Type B pancreatic cell (in vitro differentiated cells): ENCODE measurements around the gene RNF180. TPM values are rescaled to one million over a fixed set of nuclear protein-coding genes. Genes with fewer than 3 reads are reported as not detected.

Experiments
- DNase-seq: peaks from one replicate; pipeline ENCODE4 v3.0.0; 2021; ENCODE audit warnings: mixed read lengths; ENCODE audit not compliant: unreplicated experiment; ENCODE audit errors: extremely low spot score
- H3K27ac Mint-ChIP-seq: 2 replicates; pipeline ENCODE4 v1.8.0; 2021; ENCODE audit warnings: mild to moderate bottlenecking, mixed read lengths
- H3K27me3 Mint-ChIP-seq: 2 replicates; pipeline ENCODE4 v1.8.0; 2021; ENCODE audit warnings: mixed read lengths
- H3K36me3 Mint-ChIP-seq: 2 replicates; pipeline ENCODE4 v1.8.0; 2021; ENCODE audit warnings: mixed read lengths
- H3K4me1 Mint-ChIP-seq: one replicate; pipeline ENCODE4 v1.8.0; 2021; ENCODE audit warnings: mixed read lengths; ENCODE audit not compliant: unreplicated experiment
- H3K4me3 Mint-ChIP-seq: 2 replicates; pipeline ENCODE4 v1.8.0; 2021; ENCODE audit warnings: mild to moderate bottlenecking, mixed read lengths
- H3K9me3 Mint-ChIP-seq: 2 replicates; pipeline ENCODE4 v1.8.0; 2021; ENCODE audit warnings: mixed read lengths
- CTCF ChIP-seq: fragments of 200-600 bp; sonication (generic); conservative IDR thresholded peaks from 2 replicates; pipeline ENCODE4 v1.5.0; 2021; ENCODE audit warnings: antibody characterized with exemption, mild to moderate bottlenecking
- total RNA-seq: library from RNA; stranded (reverse); gene quantifications from 2 replicates; pipeline ENCODE4 v1.2.1, GENCODE V29; 2021; ENCODE audit warnings: low replicate concordance

Gene RNF180
- total RNA-seq, 1 donor from 2014 or later: 3.9 TPM

GRCh38 chr5:64301566-64301965 lies 135.9 kb downstream of the RNF180 start:
- Mint-ChIP-seq H3K27me3 (no peaks in the 10 kb centered on the region), H3K9me3 (no peaks in the 10 kb centered on the region), H3K27ac (no peak overlapping the region), H3K4me1 (no peaks in the 10 kb centered on the region), H3K4me3 (no peak overlapping the region), H3K36me3 (no peaks in the 10 kb centered on the region)
- no peak for DNase-seq
- no peak for TF ChIP-seq CTCF

GRCh38 chr5:64308135-64308534 lies 142.5 kb downstream of the RNF180 start:
- Mint-ChIP-seq H3K27me3 (no peaks in the 10 kb centered on the region), H3K9me3 (no peaks in the 10 kb centered on the region), H3K36me3 (no peaks in the 10 kb centered on the region), H3K4me3 (no peak overlapping the region), H3K27ac (no peak overlapping the region), H3K4me1 (no peaks in the 10 kb centered on the region)
- DNase-seq: no peak
- TF ChIP-seq CTCF: no peak

- Mint-ChIP-seq H3K4me3 (no peak overlapping the region), H3K4me1 (no peaks in the 10 kb centered on the region), H3K36me3 (no peaks in the 10 kb centered on the region), H3K27ac (no peak overlapping the region), H3K27me3 (no peaks in the 10 kb centered on the region), H3K9me3 (no peaks in the 10 kb centered on the region)
- TF ChIP-seq CTCF: no peak
- DNase-seq: no peak
These were observed 146.8 kb downstream of the RNF180 start for GRCh38 chr5:64312491-64312890.

- TF ChIP-seq CTCF: no peak
- DNase-seq: no peak
- no peaks in the 10 kb centered on the region for H3K27me3 Mint-ChIP-seq
- H3K36me3 Mint-ChIP-seq: no peaks in the 10 kb centered on the region
- H3K4me3 Mint-ChIP-seq: no peak overlapping the region
- H3K27ac Mint-ChIP-seq: no peak overlapping the region
- H3K9me3 Mint-ChIP-seq: no peaks in the 10 kb centered on the region
- no peaks in the 10 kb centered on the region for H3K4me1 Mint-ChIP-seq
These were observed 150.1 kb downstream of the RNF180 start for GRCh38 chr5:64315778-64316177.

- no peaks in the 10 kb centered on the region for H3K36me3 Mint-ChIP-seq
- no peaks in the 10 kb centered on the region for H3K9me3 Mint-ChIP-seq
- no peak overlapping the region for H3K4me3 Mint-ChIP-seq
- H3K4me1 Mint-ChIP-seq: no peaks in the 10 kb centered on the region
- H3K27me3 Mint-ChIP-seq: no peaks in the 10 kb centered on the region
- H3K27ac Mint-ChIP-seq: no peak overlapping the region
- DNase-seq: no peak
- TF ChIP-seq CTCF: no peak
These were observed 152.5 kb downstream of the RNF180 start for GRCh38 chr5:64318175-64318574.

- no peaks in the 10 kb centered on the region for H3K4me1 Mint-ChIP-seq
- TF ChIP-seq CTCF: no peak
- H3K36me3 Mint-ChIP-seq: peaks cover 9% of the 10 kb centered on the region
- H3K27me3 Mint-ChIP-seq: no peaks in the 10 kb centered on the region
- H3K4me3 Mint-ChIP-seq: no peak overlapping the region
- H3K27ac Mint-ChIP-seq: no peak overlapping the region
- DNase-seq: no peak
- H3K9me3 Mint-ChIP-seq: peaks cover 13% of the 10 kb centered on the region
These were observed 157.9 kb downstream of the RNF180 start for GRCh38 chr5:64323591-64323990.
